OCI-LY3 (cell line): ENCODE measurements around the gene OGFOD1.

Experiments
- H2AFZ ChIP-seq: fragments of 200-600, 300-600 bp; shearing (Covaris generic); 2 replicates; pipeline ENCODE4 v1.6.0; 2014; ENCODE audit warnings: antibody characterized with exemption, low read depth, low read length
- H3K27ac ChIP-seq: fragments of 200-600, 300-600 bp; sonication (generic); 2 replicates; pipeline ENCODE4 v1.5.1; 2014; ENCODE audit warnings: mild to moderate bottlenecking, low read length, moderate library complexity, mixed read lengths
- H3K27me3 ChIP-seq: fragments of 200-600, 300-600 bp; sonication (generic); 2 replicates; pipeline ENCODE4 v1.6.1; 2014; ENCODE audit warnings: low read depth, low read length, mixed read lengths
- H3K36me3 ChIP-seq: fragments of 200-600, 300-600 bp; sonication (generic); replicated peaks from 2 replicates; pipeline ENCODE3; 2014; ENCODE audit warnings: low read depth, low read length, mixed read lengths
- H3K4me1 ChIP-seq: fragments of 300-600, 200-600 bp; sonication (generic); 2 replicates; pipeline ENCODE4 v1.6.1; 2014; ENCODE audit warnings: low read length, mixed read lengths
- H3K4me2 ChIP-seq: fragments of 200-600, 300-600 bp; sonication (generic); 2 replicates; pipeline ENCODE4 v1.6.1; 2014; ENCODE audit warnings: low read length, mixed read lengths
- H3K4me3 ChIP-seq: fragments of 300-600, 200-600 bp; sonication (generic); 2 replicates; pipeline ENCODE4 v1.5.1; 2014; ENCODE audit warnings: antibody characterized with exemption, mild to moderate bottlenecking, low read length, moderate library complexity
- H3K79me2 ChIP-seq: fragments of 300-600, 200-600 bp; shearing (Covaris generic); 2 replicates; pipeline ENCODE4 v1.6.1; 2014; ENCODE audit warnings: mild to moderate bottlenecking, low read length, mixed read lengths
- H3K9ac ChIP-seq: fragments of 300-600, 200-600 bp; shearing (Covaris generic); 2 replicates; pipeline ENCODE4 v1.6.0; 2014; ENCODE audit warnings: mild to moderate bottlenecking, low read length, moderate library complexity
- H3K9me3 ChIP-seq: fragments of 200-600, 300-600 bp; shearing (Covaris generic); 2 replicates; pipeline ENCODE4 v1.6.1; 2014; ENCODE audit warnings: low read length, mixed read lengths; ENCODE audit not compliant: insufficient read depth
- H4K20me1 ChIP-seq: fragments of 200-600, 300-600 bp; sonication (generic); 2 replicates; pipeline ENCODE4 v1.6.1; 2016; ENCODE audit warnings: low read length, mixed read lengths; ENCODE audit not compliant: insufficient read depth
- EZH2phosphoT487 ChIP-seq: fragments of 200-600 bp; shearing (Covaris generic); IDR thresholded peaks from 2 replicates; pipeline ENCODE4 v1.6.1; 2018; ENCODE audit warnings: antibody characterized with exemption, mixed run types, low read depth
- TF ChIP-seq, protein P1 (sequence below): fragments of 200-600, 300-600 bp; sonication (generic); IDR thresholded peaks from 2 replicates; pipeline ENCODE4 v1.5.1; 2014; ENCODE audit warnings: antibody characterized with exemption, low read length, low read depth

Gene OGFOD1

DNA sequence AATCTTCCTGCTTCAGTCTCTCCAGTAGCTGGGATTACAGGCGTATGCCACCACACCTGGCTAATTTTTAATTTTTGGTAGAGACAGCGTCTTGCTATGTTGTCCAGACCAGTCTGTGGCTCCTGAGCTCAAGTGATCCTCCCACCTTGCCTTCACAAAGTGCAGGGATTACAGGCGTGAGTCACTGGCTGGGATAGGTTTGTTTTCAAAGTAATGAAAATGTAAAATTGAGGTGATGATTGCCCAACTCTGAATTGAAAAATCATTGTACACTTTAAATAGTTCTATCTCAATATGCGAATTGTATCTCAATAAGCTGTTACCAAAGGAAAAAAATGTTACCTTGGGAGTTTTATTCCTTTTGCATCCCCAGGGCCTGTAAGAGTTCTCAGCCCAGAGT is 24.8 kb upstream of the OGFOD1 start:
- TF ChIP-seq EZH2phosphoT487, result no peak
- peaks cover 24% of the 10 kb centered on the region for H3K4me1 ChIP-seq
- no peak overlapping the region for H2AFZ ChIP-seq
- H3K9ac ChIP-seq, result no peak overlapping the region
- H3K9me3 ChIP-seq, result no peaks in the 10 kb centered on the region
- H3K4me2 ChIP-seq, result no peak overlapping the region
- no peak overlapping the region for H3K27ac ChIP-seq
- H3K36me3 ChIP-seq, result peaks cover 17% of the 10 kb centered on the region
- peaks cover 36% of the 10 kb centered on the region for H3K79me2 ChIP-seq
- no peak overlapping the region for H3K4me3 ChIP-seq
- H3K27me3 ChIP-seq, result no peaks in the 10 kb centered on the region
- peaks cover 16% of the 10 kb centered on the region for H4K20me1 ChIP-seq

GRCh38 chr16:56428091-56428490 is 23.3 kb upstream of the OGFOD1 start:
- H3K4me3 ChIP-seq, result no peak overlapping the region
- H3K4me1 ChIP-seq, result peaks cover 9% of the 10 kb centered on the region
- no peaks in the 10 kb centered on the region for H3K27me3 ChIP-seq
- H3K9me3 ChIP-seq, result no peaks in the 10 kb centered on the region
- peaks cover 30% of the 10 kb centered on the region for H3K36me3 ChIP-seq
- no peak overlapping the region for H3K27ac ChIP-seq
- no peak overlapping the region for H3K9ac ChIP-seq
- H2AFZ ChIP-seq, result no peak overlapping the region
- TF ChIP-seq, protein P1, sequence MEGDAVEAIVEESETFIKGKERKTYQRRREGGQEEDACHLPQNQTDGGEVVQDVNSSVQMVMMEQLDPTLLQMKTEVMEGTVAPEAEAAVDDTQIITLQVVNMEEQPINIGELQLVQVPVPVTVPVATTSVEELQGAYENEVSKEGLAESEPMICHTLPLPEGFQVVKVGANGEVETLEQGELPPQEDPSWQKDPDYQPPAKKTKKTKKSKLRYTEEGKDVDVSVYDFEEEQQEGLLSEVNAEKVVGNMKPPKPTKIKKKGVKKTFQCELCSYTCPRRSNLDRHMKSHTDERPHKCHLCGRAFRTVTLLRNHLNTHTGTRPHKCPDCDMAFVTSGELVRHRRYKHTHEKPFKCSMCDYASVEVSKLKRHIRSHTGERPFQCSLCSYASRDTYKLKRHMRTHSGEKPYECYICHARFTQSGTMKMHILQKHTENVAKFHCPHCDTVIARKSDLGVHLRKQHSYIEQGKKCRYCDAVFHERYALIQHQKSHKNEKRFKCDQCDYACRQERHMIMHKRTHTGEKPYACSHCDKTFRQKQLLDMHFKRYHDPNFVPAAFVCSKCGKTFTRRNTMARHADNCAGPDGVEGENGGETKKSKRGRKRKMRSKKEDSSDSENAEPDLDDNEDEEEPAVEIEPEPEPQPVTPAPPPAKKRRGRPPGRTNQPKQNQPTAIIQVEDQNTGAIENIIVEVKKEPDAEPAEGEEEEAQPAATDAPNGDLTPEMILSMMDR, result no peak
- no peak for TF ChIP-seq EZH2phosphoT487
- H3K79me2 ChIP-seq, result peaks cover 21% of the 10 kb centered on the region
- peaks cover 3% of the 10 kb centered on the region; the same call in 1 of the 2 replicates for H4K20me1 ChIP-seq
- no peak overlapping the region for H3K4me2 ChIP-seq

DNA sequence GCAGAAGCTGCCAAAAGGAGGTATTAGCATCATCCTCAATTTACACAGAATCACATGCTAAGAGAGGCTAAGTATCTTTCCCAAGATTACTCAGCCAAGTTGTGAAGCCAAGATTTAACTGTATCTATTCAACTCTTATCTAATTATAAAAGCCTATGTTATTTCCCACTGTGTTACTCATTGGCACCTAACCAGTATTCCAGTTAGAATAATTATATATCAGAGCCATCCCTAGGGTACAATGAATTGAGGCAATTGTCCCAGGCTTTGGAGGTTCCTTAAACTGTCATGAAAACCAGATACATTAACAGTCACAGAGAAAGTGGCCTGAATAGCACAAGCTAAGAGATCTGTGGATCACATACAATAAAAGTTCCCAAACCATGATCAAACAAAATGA is 15.1 kb upstream of the OGFOD1 start:
- Histone ChIP-seq H2AFZ (no peak overlapping the region), H3K4me3 (no peak overlapping the region), H4K20me1 (peaks cover 4% of the 10 kb centered on the region; the same call in 1 of the 2 replicates), H3K9ac (no peak overlapping the region), H3K4me1 (no peaks in the 10 kb centered on the region), H3K27ac (no peak overlapping the region), H3K9me3 (no peaks in the 10 kb centered on the region), H3K79me2 (no peaks in the 10 kb centered on the region; the same call in 1 of the 2 replicates), H3K4me2 (no peak overlapping the region), H3K27me3 (no peaks in the 10 kb centered on the region), H3K36me3 (peaks cover 68% of the 10 kb centered on the region)
- no peak for TF ChIP-seq EZH2phosphoT487
- TF ChIP-seq, protein P1, result no peak

- Histone ChIP-seq H3K27ac (no peak overlapping the region), H3K4me3 (no peak overlapping the region), H3K4me2 (no peak overlapping the region), H3K79me2 (peaks cover 3% of the 10 kb centered on the region; the same call in 1 of the 2 replicates), H3K9me3 (no peaks in the 10 kb centered on the region), H3K36me3 (peaks cover 68% of the 10 kb centered on the region), H3K9ac (no peak overlapping the region), H2AFZ (no peak overlapping the region), H4K20me1 (peaks cover 4% of the 10 kb centered on the region; the same call in 1 of the 2 replicates), H3K27me3 (no peaks in the 10 kb centered on the region), H3K4me1 (no peaks in the 10 kb centered on the region)
- TF ChIP-seq, protein P1, result no peak
- no peak for TF ChIP-seq EZH2phosphoT487
These were observed 13.3 kb upstream of the OGFOD1 start for GRCh38 chr16:56438038-56438437.
